Chondrocyte (in vitro differentiated cells): ENCODE results near the gene CYBRD1. TPM values are rescaled to one million over a fixed set of nuclear protein-coding genes. Genes with fewer than 3 reads are reported as not detected.

Experiments
- DNase-seq: peaks from one replicate; pipeline ENCODE4 v3.0.0; 2021; ENCODE audit warnings: mixed read lengths, low spot score
- H3K27ac Mint-ChIP-seq: one replicate; pipeline ENCODE4 v1.8.0; 2021; ENCODE audit warnings: mild to moderate bottlenecking, moderate library complexity, mixed read lengths; ENCODE audit not compliant: unreplicated experiment
- H3K27me3 Mint-ChIP-seq: 2 replicates; pipeline ENCODE4 v1.8.0; 2021; ENCODE audit warnings: low read depth, mixed read lengths
- H3K36me3 Mint-ChIP-seq: 2 replicates; pipeline ENCODE4 v1.8.0; 2021; ENCODE audit warnings: low read depth, mixed read lengths
- H3K4me1 Mint-ChIP-seq: 2 replicates; pipeline ENCODE4 v1.8.0; 2021; ENCODE audit warnings: low read depth, mild to moderate bottlenecking, mixed read lengths
- H3K4me3 Mint-ChIP-seq: one replicate; pipeline ENCODE4 v1.8.0; 2021; ENCODE audit warnings: mild to moderate bottlenecking, moderate library complexity, mixed read lengths; ENCODE audit not compliant: unreplicated experiment
- H3K9me3 Mint-ChIP-seq: 2 replicates; pipeline ENCODE4 v1.8.0; 2021; ENCODE audit warnings: low read depth, mixed read lengths
- CTCF ChIP-seq: fragments of 200-600 bp; sonication (generic); IDR thresholded peaks from 2 replicates; pipeline ENCODE4 v1.5.0; 2021; ENCODE audit warnings: antibody characterized with exemption, mild to moderate bottlenecking, moderate library complexity
- total RNA-seq: library from RNA; stranded (reverse); gene quantifications from 3 replicates; pipeline ENCODE4 v1.2.1, GENCODE V29; 2021

The CYBRD1 gene
- total RNA-seq, 1 donor from 2014 or later: 84.5 TPM

GRCh38 chr2:171482308-171482707 lies 40.0 kb upstream of the CYBRD1 start:
- Mint-ChIP-seq H3K4me3 (no peak overlapping the region), H3K27ac (peak overlapping the region; percentile 55)

GRCh38 chr2:171482877-171483276 lies 39.4 kb upstream of the CYBRD1 start:
- H3K9me3 Mint-ChIP-seq: no peaks in the 10 kb centered on the region
- H3K4me1 Mint-ChIP-seq: peaks cover 23% of the 10 kb centered on the region
- peak overlapping the region; percentile 55 for H3K27ac Mint-ChIP-seq
- peaks cover 7% of the 10 kb centered on the region for H3K36me3 Mint-ChIP-seq
- no peak overlapping the region for H3K4me3 Mint-ChIP-seq
- no peaks in the 10 kb centered on the region for H3K27me3 Mint-ChIP-seq
- no peak for TF ChIP-seq CTCF
- no peak for DNase-seq

More at GRCh38 chr2:171482308-171482707, 40.0 kb upstream of the CYBRD1 start:
- peaks cover 7% of the 10 kb centered on the region for H3K36me3 Mint-ChIP-seq
- no peaks in the 10 kb centered on the region for H3K9me3 Mint-ChIP-seq
- DNase-seq: no peak
- H3K4me1 Mint-ChIP-seq: peaks cover 23% of the 10 kb centered on the region
- no peak for TF ChIP-seq CTCF
- no peaks in the 10 kb centered on the region for H3K27me3 Mint-ChIP-seq

- DNase-seq: no peak
- no peak overlapping the region for H3K27ac Mint-ChIP-seq
- H3K4me3 Mint-ChIP-seq: no peak overlapping the region
- no peak for TF ChIP-seq CTCF
- peaks cover 20% of the 10 kb centered on the region for H3K4me1 Mint-ChIP-seq
- H3K36me3 Mint-ChIP-seq: peaks cover 7% of the 10 kb centered on the region
- H3K9me3 Mint-ChIP-seq: no peaks in the 10 kb centered on the region
- no peaks in the 10 kb centered on the region for H3K27me3 Mint-ChIP-seq
These were observed 38.5 kb upstream of the CYBRD1 start for GRCh38 chr2:171483793-171484192.

- Mint-ChIP-seq H3K4me3 (no peak overlapping the region), H3K4me1 (peaks cover 20% of the 10 kb centered on the region), H3K36me3 (peaks cover 5% of the 10 kb centered on the region), H3K27ac (no peak overlapping the region), H3K9me3 (peaks cover 3% of the 10 kb centered on the region), H3K27me3 (no peaks in the 10 kb centered on the region)
- DNase-seq: no peak
- no peak for TF ChIP-seq CTCF
These were observed 37.2 kb upstream of the CYBRD1 start for GRCh38 chr2:171485116-171485515.

- Mint-ChIP-seq H3K27ac (no peak overlapping the region), H3K9me3 (peaks cover 3% of the 10 kb centered on the region), H3K4me3 (no peak overlapping the region), H3K4me1 (peaks cover 10% of the 10 kb centered on the region), H3K27me3 (no peaks in the 10 kb centered on the region), H3K36me3 (peaks cover 5% of the 10 kb centered on the region)
- no peak for TF ChIP-seq CTCF
- DNase-seq: no peak
These were observed 35.1 kb upstream of the CYBRD1 start for GRCh38 chr2:171487201-171487600.
